ENCODE data around the gene RPL36. TPM values are rescaled to one million over a fixed set of nuclear protein-coding genes. Genes with fewer than 3 reads are reported as not detected.
"Not testable (repeated sequence)": the region's sequence is repeated elsewhere in the genome, so short reads cannot be mapped to it uniquely, and the experiment has no call there.

RPL36 gene
- polyA plus RNA-seq, 1 donor from 2014 or later: 2,640 TPM

- Mint-ChIP-seq H3K27ac (peak overlapping the region; percentile 97 to 100 (median 99)), H3K4me1 (peaks cover 5 to 11% (median 11%) of the 10 kb centered on the region in 3 donors), H3K36me3 (no peaks in the 10 kb centered on the region), H3K27me3 (peaks cover 3% of the 10 kb centered on the region), H3K9me3 (no peaks in the 10 kb centered on the region), H3K4me3 (peak overlapping the region; percentile 89 to 96 (median 94))
These were observed 10.6 kb upstream of the RPL36 start for GRCh38 chr19:5679289-5680083.

GRCh38 chr19:5680084-5680436 is 10.0 kb upstream of the RPL36 start:
- Mint-ChIP-seq H3K4me1 (peaks cover 5 to 11% (median 11%) of the 10 kb centered on the region in 3 donors), H3K27ac (peak overlapping the region; percentile 97 to 100 (median 99)), H3K27me3 (peaks cover 3% of the 10 kb centered on the region), H3K4me3 (peak overlapping the region; percentile 89 to 96 (median 94)), H3K36me3 (no peaks in the 10 kb centered on the region), H3K9me3 (no peaks in the 10 kb centered on the region)

GRCh38 chr19:5680437-5681368 is 9.4 kb upstream of the RPL36 start, which contains the start of the genes HSD11B1L and MICOS13:
HSD11B1L (plus strand) TSS chr19:5681027; CDS start chr19:5684833, 3,806 bp downstream.
MICOS13 (minus strand) TSS chr19:5680516; CDS start chr19:5680486, 30 bp downstream.
- H3K27me3 Mint-ChIP-seq: peaks cover 3% of the 10 kb centered on the region
- H3K4me3 Mint-ChIP-seq: peak within 1 kb of the TSS; percentile 89 to 96 (median 94)
- no peaks in the 10 kb centered on the region for H3K9me3 Mint-ChIP-seq
- H3K36me3 Mint-ChIP-seq: no peaks in the 10 kb centered on the region
- H3K4me1 Mint-ChIP-seq: peaks cover 5 to 11% (median 11%) of the 10 kb centered on the region in 3 donors
- H3K27ac Mint-ChIP-seq: peak within 1 kb of the TSS; percentile 97 to 100 (median 99)

GRCh38 chr19:5681391-5682106 is 8.5 kb upstream of the RPL36 start:
- peak overlapping the region; percentile 73 to 90 (median 82) for H3K4me3 Mint-ChIP-seq
- no peaks in the 10 kb centered on the region for H3K36me3 Mint-ChIP-seq
- peak overlapping the region; percentile 63 to 100 (median 93) for H3K27ac Mint-ChIP-seq
- peaks cover 5 to 14% (median 12%) of the 10 kb centered on the region in 3 donors for H3K4me1 Mint-ChIP-seq
- no peaks in the 10 kb centered on the region for H3K9me3 Mint-ChIP-seq
- peaks cover 3% of the 10 kb centered on the region for H3K27me3 Mint-ChIP-seq

GRCh38 chr19:5682107-5682482 is 8.0 kb upstream of the RPL36 start:
- peaks cover 3% of the 10 kb centered on the region for H3K27me3 Mint-ChIP-seq
- H3K4me3 Mint-ChIP-seq: peak overlapping the region in 3 of 4 donors; percentile 13 to 79 (median 73)
- H3K27ac Mint-ChIP-seq: peak overlapping the region; percentile 63 to 100 (median 93)
- H3K9me3 Mint-ChIP-seq: no peaks in the 10 kb centered on the region
- peaks cover 5 to 15% (median 13%) of the 10 kb centered on the region in 3 donors for H3K4me1 Mint-ChIP-seq
- no peaks in the 10 kb centered on the region for H3K36me3 Mint-ChIP-seq

GRCh38 chr19:5683177-5683886 is 6.8 kb upstream of the RPL36 start:
- Mint-ChIP-seq H3K36me3 (no peaks in the 10 kb centered on the region), H3K27ac (peak overlapping the region in 1 of 3 donors; percentile 95), H3K27me3 (peaks cover 3% of the 10 kb centered on the region), H3K4me1 (peaks cover 5 to 15% (median 13%) of the 10 kb centered on the region in 3 donors), H3K4me3 (peak overlapping the region in 2 of 4 donors; percentile 55 to 72), H3K9me3 (no peaks in the 10 kb centered on the region)

GRCh38 chr19:5684694-5685430 is 5.2 kb upstream of the RPL36 start:
- H3K36me3 Mint-ChIP-seq: no peaks in the 10 kb centered on the region
- no peaks in the 10 kb centered on the region for H3K9me3 Mint-ChIP-seq
- H3K27ac Mint-ChIP-seq: peak overlapping the region in 1 of 3 donors; percentile 65
- peak overlapping the region in 3 of 4 donors; percentile 21 to 47 (median 32) for H3K4me3 Mint-ChIP-seq
- H3K27me3 Mint-ChIP-seq: peaks cover 3% of the 10 kb centered on the region
- H3K4me1 Mint-ChIP-seq: peaks cover 12 to 17% (median 12%) of the 10 kb centered on the region in 3 donors

- Mint-ChIP-seq H3K4me1 (peaks cover 16 to 20% (median 18%) of the 10 kb centered on the region in 3 donors), H3K27me3 (no peaks in the 10 kb centered on the region), H3K36me3 (no peaks in the 10 kb centered on the region), H3K27ac (peak overlapping the region; percentile 89 to 90 (median 90)), H3K9me3 (no peaks in the 10 kb centered on the region), H3K4me3 (peak overlapping the region; percentile 77 to 96 (median 89))
These were observed 3.8 kb upstream of the RPL36 start for GRCh38 chr19:5686326-5686646.

- H3K36me3 Mint-ChIP-seq: no peaks in the 10 kb centered on the region
- H3K4me1 Mint-ChIP-seq: peaks cover 13 to 20% (median 18%) of the 10 kb centered on the region in 3 donors
- H3K27me3 Mint-ChIP-seq: no peaks in the 10 kb centered on the region
These were observed 3.3 kb upstream of the RPL36 start for GRCh38 chr19:5686647-5687359.

GRCh38 chr19:5687360-5688198 is 2.5 kb upstream of the RPL36 start:
- no peaks in the 10 kb centered on the region for H3K9me3 Mint-ChIP-seq
- H3K4me3 Mint-ChIP-seq: peak overlapping the region; percentile 41 to 96 (median 92)
- H3K27me3 Mint-ChIP-seq: no peaks in the 10 kb centered on the region
- no peaks in the 10 kb centered on the region for H3K36me3 Mint-ChIP-seq
- peak overlapping the region in 2 of 3 donors; percentile 31 to 89 for H3K27ac Mint-ChIP-seq
- H3K4me1 Mint-ChIP-seq: peaks cover 16 to 25% (median 21%) of the 10 kb centered on the region in 3 donors

More at GRCh38 chr19:5686647-5687359, 3.3 kb upstream of the RPL36 start:
- Mint-ChIP-seq H3K9me3 (no peaks in the 10 kb centered on the region), H3K27ac (peak overlapping the region; percentile 89 to 90 (median 90)), H3K4me3 (peak overlapping the region; percentile 77 to 96 (median 89))

- H3K4me1 Mint-ChIP-seq: peaks cover 16 to 27% (median 22%) of the 10 kb centered on the region in 3 donors
- peak overlapping the region in 1 of 3 donors; percentile 48 for H3K27ac Mint-ChIP-seq
- H3K9me3 Mint-ChIP-seq, H3K36me3 Mint-ChIP-seq, H3K27me3 Mint-ChIP-seq: not testable (repeated sequence)
- peak overlapping the region; percentile 34 to 88 (median 76) for H3K4me3 Mint-ChIP-seq
These were observed 1.7 kb upstream of the RPL36 start for GRCh38 chr19:5688262-5688881.
